HEK293 (cell line): Measurements from ENCODE around the gene SFXN2.
A peak's percentile ranks its signal among the peaks of the same experiment; 100 is the strongest.

Source experiments
- BCL11A ChIP-seq: fragments of 450-650 bp; formaldehyde crosslinking; IDR thresholded peaks from 2 replicates; pipeline ENCODE4 v1.5.1; 2016; ENCODE audit warnings: low read depth, missing biosample characterization, missing genetic modification characterization
- BCL11B ChIP-seq: fragments of 450-650 bp; formaldehyde crosslinking; IDR thresholded peaks from 2 replicates; pipeline ENCODE4 v1.5.1; 2016; ENCODE audit warnings: low read depth, missing biosample characterization, missing genetic modification characterization
- GLIS2 ChIP-seq: fragments of 450-650 bp; formaldehyde crosslinking; IDR thresholded peaks from 2 replicates; pipeline ENCODE4 v1.5.1; 2016; ENCODE audit warnings: missing biosample characterization, missing genetic modification characterization
- HOXA7 ChIP-seq: sonication (generic); formaldehyde crosslinking; IDR thresholded peaks from 2 replicates; pipeline ENCODE4 v1.8.1; 2022; ENCODE audit warnings: missing genetic modification reagents, borderline replicate concordance
- KLF1 ChIP-seq: fragments of 450-650 bp; formaldehyde crosslinking; IDR thresholded peaks from 2 replicates; pipeline ENCODE4 v1.5.1; 2016; ENCODE audit warnings: missing biosample characterization, missing genetic modification characterization
- PRDM10 ChIP-seq: fragments of 450-650 bp; formaldehyde crosslinking; IDR thresholded peaks from 2 replicates; pipeline ENCODE4 v1.5.1; 2016; ENCODE audit warnings: missing biosample characterization, missing genetic modification characterization
- RBAK ChIP-seq: fragments of 450-650 bp; formaldehyde crosslinking; IDR thresholded peaks from 2 replicates; pipeline ENCODE4 v1.5.1; 2016; ENCODE audit warnings: missing biosample characterization, missing genetic modification characterization
- REPIN1 ChIP-seq: fragments of 450-650 bp; formaldehyde crosslinking; IDR thresholded peaks from 2 replicates; pipeline ENCODE4 v1.5.1; 2017; ENCODE audit warnings: missing biosample characterization, missing genetic modification characterization, low read depth
- SALL2 ChIP-seq: fragments of 450-650 bp; formaldehyde crosslinking; IDR thresholded peaks from 2 replicates; pipeline ENCODE4 v1.5.0; 2017; ENCODE audit warnings: missing biosample characterization, mild to moderate bottlenecking, missing genetic modification characterization, borderline replicate concordance
- SCRT2 ChIP-seq: fragments of 450-650 bp; formaldehyde crosslinking; IDR thresholded peaks from 2 replicates; pipeline ENCODE4 v1.5.1; 2016; ENCODE audit warnings: missing biosample characterization, missing genetic modification characterization
- SP7 ChIP-seq: fragments of 450-650 bp; formaldehyde crosslinking; IDR thresholded peaks from 2 replicates; pipeline ENCODE4 v1.5.1; 2016; ENCODE audit warnings: missing biosample characterization, missing genetic modification characterization
- TCF7L2 ChIP-seq: IDR thresholded peaks from 2 replicates; pipeline ENCODE4 v1.6.1; 2011; ENCODE audit warnings: low read depth, mild to moderate bottlenecking, inconsistent platforms, low read length, moderate library complexity, borderline replicate concordance
- ZEB2 ChIP-seq: fragments of 450-650 bp; formaldehyde crosslinking; IDR thresholded peaks from 2 replicates; pipeline ENCODE4 v1.5.1; 2016; ENCODE audit warnings: missing biosample characterization, missing genetic modification characterization
- ZFHX2 ChIP-seq: fragments of 450-650 bp; formaldehyde crosslinking; conservative IDR thresholded peaks from 2 replicates; pipeline ENCODE4 v1.5.1; 2016; ENCODE audit warnings: missing biosample characterization, missing genetic modification characterization
- ZNF10 ChIP-seq: fragments of 450-650 bp; formaldehyde crosslinking; IDR thresholded peaks from 2 replicates; pipeline ENCODE4 v1.5.1; 2017; ENCODE audit warnings: missing biosample characterization, missing genetic modification characterization
- ZNF157 ChIP-seq: fragments of 450-650 bp; formaldehyde crosslinking; IDR thresholded peaks from 2 replicates; pipeline ENCODE4 v1.5.1; 2016; ENCODE audit warnings: missing biosample characterization, missing genetic modification characterization
- ZNF169 ChIP-seq: fragments of 450-650 bp; formaldehyde crosslinking; IDR thresholded peaks from 2 replicates; pipeline ENCODE4 v1.5.1; 2016; ENCODE audit warnings: missing biosample characterization, missing genetic modification characterization
- ZNF174 ChIP-seq: fragments of 450-650 bp; formaldehyde crosslinking; IDR thresholded peaks from 2 replicates; pipeline ENCODE4 v1.5.0; 2017; ENCODE audit warnings: missing biosample characterization, mild to moderate bottlenecking, missing genetic modification characterization
- ZNF175 ChIP-seq: fragments of 450-650 bp; formaldehyde crosslinking; IDR thresholded peaks from 2 replicates; pipeline ENCODE4 v1.5.1; 2016; ENCODE audit warnings: missing biosample characterization, missing genetic modification characterization
- ZNF202 ChIP-seq: fragments of 450-650 bp; formaldehyde crosslinking; IDR thresholded peaks from 2 replicates; pipeline ENCODE4 v1.5.1; 2016; ENCODE audit warnings: missing biosample characterization, missing genetic modification characterization, borderline replicate concordance
- ZNF23 ChIP-seq: fragments of 450-650 bp; formaldehyde crosslinking; IDR thresholded peaks from 2 replicates; pipeline ENCODE4 v1.5.1; 2016; ENCODE audit warnings: missing biosample characterization, missing genetic modification characterization, borderline replicate concordance
- ZNF324 ChIP-seq: fragments of 450-650 bp; formaldehyde crosslinking; IDR thresholded peaks from 2 replicates; pipeline ENCODE4 v1.5.1; 2016; ENCODE audit warnings: missing biosample characterization, missing genetic modification characterization
- ZNF416 ChIP-seq: fragments of 450-650 bp; formaldehyde crosslinking; IDR thresholded peaks from 2 replicates; pipeline ENCODE4 v1.5.1; 2016; ENCODE audit warnings: missing biosample characterization, missing genetic modification characterization
- ZNF514 ChIP-seq: fragments of 450-650 bp; formaldehyde crosslinking; IDR thresholded peaks from 2 replicates; pipeline ENCODE4 v1.5.1; 2016; ENCODE audit warnings: missing biosample characterization, missing genetic modification characterization
- ZNF544 ChIP-seq: fragments of 450-650 bp; formaldehyde crosslinking; IDR thresholded peaks from 2 replicates; pipeline ENCODE4 v1.5.0; 2017; ENCODE audit warnings: missing biosample characterization, missing genetic modification characterization
- ZNF585B ChIP-seq: fragments of 450-650 bp; formaldehyde crosslinking; IDR thresholded peaks from 2 replicates; pipeline ENCODE4 v1.5.1; 2016; ENCODE audit warnings: missing biosample characterization, missing genetic modification characterization
- ZNF626 ChIP-seq: fragments of 450-650 bp; sonication (Bioruptor Pico); formaldehyde crosslinking; IDR thresholded peaks from 2 replicates; pipeline ENCODE4 v1.5.1; 2018; ENCODE audit warnings: missing biosample characterization, missing genetic modification characterization, inconsistent platforms
- ZNF645 ChIP-seq: fragments of 450-650 bp; formaldehyde crosslinking; IDR thresholded peaks from 2 replicates; pipeline ENCODE4; 2016; ENCODE audit warnings: missing biosample characterization, missing genetic modification characterization
- ZNF664 ChIP-seq: fragments of 450-650 bp; formaldehyde crosslinking; IDR thresholded peaks from 2 replicates; pipeline ENCODE4 v1.5.1; 2016; ENCODE audit warnings: missing biosample characterization, missing genetic modification characterization
- ZNF76 ChIP-seq: fragments of 450-650 bp; formaldehyde crosslinking; IDR thresholded peaks from 2 replicates; pipeline ENCODE4; 2016; ENCODE audit warnings: low read depth, missing biosample characterization, missing genetic modification characterization, borderline replicate concordance
- ZNF776 ChIP-seq: fragments of 450-650 bp; formaldehyde crosslinking; IDR thresholded peaks from 2 replicates; pipeline ENCODE4 v1.5.0; 2017; ENCODE audit warnings: missing biosample characterization, missing genetic modification characterization, borderline replicate concordance
- ZNF830 ChIP-seq: fragments of 450-650 bp; IDR thresholded peaks from 2 replicates; pipeline ENCODE4 v1.5.0; 2018; ENCODE audit warnings: missing biosample characterization, missing genetic modification characterization, low read depth, mild to moderate bottlenecking, moderate library complexity
- TF ChIP-seq, protein P1 (sequence below): fragments of 450-650 bp; formaldehyde crosslinking; IDR thresholded peaks from 2 replicates; pipeline ENCODE4 v1.5.0; 2017; ENCODE audit warnings: missing biosample characterization, missing genetic modification characterization, borderline replicate concordance

SFXN2 gene

DNA sequence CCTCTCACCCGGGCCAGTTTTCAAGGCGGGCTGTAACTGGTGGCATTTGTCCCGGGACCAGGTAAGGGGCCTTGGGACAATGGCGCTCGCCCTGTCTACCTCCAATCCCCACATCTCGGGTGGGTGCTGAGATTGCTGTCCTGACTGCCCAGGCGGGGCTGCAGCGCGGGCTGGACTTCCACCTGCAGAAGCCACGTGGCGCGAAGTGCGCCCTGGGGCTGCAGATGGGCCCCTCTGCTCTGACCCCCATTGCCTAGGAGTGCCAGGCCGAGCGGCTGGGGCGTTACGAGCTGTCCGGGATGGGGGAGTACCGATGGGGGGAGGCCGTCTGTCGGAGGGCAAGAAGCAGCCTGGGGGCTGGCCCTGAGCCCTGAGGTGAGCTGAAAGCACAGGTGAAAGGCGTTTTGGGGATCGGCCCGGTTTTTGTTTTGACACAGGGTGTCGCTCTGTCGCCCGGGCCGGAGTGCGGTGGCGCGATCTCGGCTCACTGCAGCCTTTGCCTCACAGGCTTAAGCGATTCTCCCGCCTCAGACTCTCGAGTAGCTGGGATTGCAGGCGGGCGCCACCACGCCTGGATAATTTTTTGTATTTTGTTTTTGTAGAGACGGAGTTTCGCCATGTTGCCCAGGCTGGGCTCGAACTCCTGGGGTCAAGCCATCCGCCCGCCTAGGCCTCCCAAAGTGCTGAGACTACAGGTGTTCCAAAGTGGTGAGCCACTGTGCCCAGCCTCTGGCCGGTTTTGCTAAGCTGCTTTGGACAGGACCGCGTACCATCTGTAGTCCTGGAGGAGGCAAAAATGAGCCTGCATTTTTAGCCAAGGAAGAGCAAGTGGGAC is at the start of gene SFXN2 (continued):
- TF ChIP-seq, protein P1, sequence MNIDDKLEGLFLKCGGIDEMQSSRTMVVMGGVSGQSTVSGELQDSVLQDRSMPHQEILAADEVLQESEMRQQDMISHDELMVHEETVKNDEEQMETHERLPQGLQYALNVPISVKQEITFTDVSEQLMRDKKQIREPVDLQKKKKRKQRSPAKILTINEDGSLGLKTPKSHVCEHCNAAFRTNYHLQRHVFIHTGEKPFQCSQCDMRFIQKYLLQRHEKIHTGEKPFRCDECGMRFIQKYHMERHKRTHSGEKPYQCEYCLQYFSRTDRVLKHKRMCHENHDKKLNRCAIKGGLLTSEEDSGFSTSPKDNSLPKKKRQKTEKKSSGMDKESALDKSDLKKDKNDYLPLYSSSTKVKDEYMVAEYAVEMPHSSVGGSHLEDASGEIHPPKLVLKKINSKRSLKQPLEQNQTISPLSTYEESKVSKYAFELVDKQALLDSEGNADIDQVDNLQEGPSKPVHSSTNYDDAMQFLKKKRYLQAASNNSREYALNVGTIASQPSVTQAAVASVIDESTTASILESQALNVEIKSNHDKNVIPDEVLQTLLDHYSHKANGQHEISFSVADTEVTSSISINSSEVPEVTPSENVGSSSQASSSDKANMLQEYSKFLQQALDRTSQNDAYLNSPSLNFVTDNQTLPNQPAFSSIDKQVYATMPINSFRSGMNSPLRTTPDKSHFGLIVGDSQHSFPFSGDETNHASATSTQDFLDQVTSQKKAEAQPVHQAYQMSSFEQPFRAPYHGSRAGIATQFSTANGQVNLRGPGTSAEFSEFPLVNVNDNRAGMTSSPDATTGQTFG: no peak
- TF ChIP-seq GLIS2 (tag by site-specific recombination): peak; percentile 96
- TF ChIP-seq ZNF776: no peak
- no peak for TF ChIP-seq ZNF830
- TF ChIP-seq ZNF645 (tag by site-specific recombination): no peak
- no peak for TF ChIP-seq KLF1 (tag by site-specific recombination)
- no peak for TF ChIP-seq ZNF626 (tag by site-specific recombination)
- TF ChIP-seq REPIN1 (tag by site-specific recombination): no peak
- TF ChIP-seq BCL11A (tag by site-specific recombination): peak; percentile 82
- peak; percentile 87 for TF ChIP-seq ZEB2
- no peak for TF ChIP-seq ZNF514 (tag by site-specific recombination)
- TF ChIP-seq TCF7L2: no peak
- TF ChIP-seq ZNF10 (tag by site-specific recombination): no peak
- no peak for TF ChIP-seq ZNF174 (tag by site-specific recombination)
- TF ChIP-seq SCRT2 (tag by site-specific recombination): peak; percentile 84
- no peak for TF ChIP-seq ZNF664 (tag by site-specific recombination)
- TF ChIP-seq HOXA7: no peak
- TF ChIP-seq ZNF23 (tag by site-specific recombination): peak; percentile 33; the same call in 1 of the 2 replicates
- no peak for TF ChIP-seq SALL2 (tag by site-specific recombination)
- peak; percentile 75 for TF ChIP-seq BCL11B (tag by site-specific recombination)
- TF ChIP-seq RBAK (tag by site-specific recombination): no peak
- TF ChIP-seq ZNF175 (tag by site-specific recombination): no peak
- no peak for TF ChIP-seq ZNF76 (tag by site-specific recombination)
- peak; percentile 43 for TF ChIP-seq PRDM10 (tag by site-specific recombination)
- peak; percentile 52; the same call in 1 of the 2 replicates for TF ChIP-seq SP7 (tag by site-specific recombination)
- TF ChIP-seq ZNF157 (tag by site-specific recombination): no peak
- TF ChIP-seq ZNF416: no peak
- no peak for TF ChIP-seq ZNF585B (tag by site-specific recombination)
- TF ChIP-seq ZNF324 (tag by site-specific recombination): peak; percentile 64; the same call in 1 of the 2 replicates
- no peak for TF ChIP-seq ZNF169 (tag by site-specific recombination)
- TF ChIP-seq ZNF202 (tag by site-specific recombination): no peak
- TF ChIP-seq ZNF544: no peak
- TF ChIP-seq ZFHX2 (tag by site-specific recombination): peak; percentile 37; the same call in 1 of the 2 replicates
